HepG2 (cell line): ENCODE data around the gene SBSN. TPM values are rescaled to one million over a fixed set of nuclear protein-coding genes. Genes with fewer than 3 reads are reported as not detected.

Source experiments
- ATAC-seq: fragments of 200-7000 bp; cut with Tn5 transposase; 3 replicates; pipeline ENCODE4 v1.9.1; 2020; ENCODE audit warnings: mild to moderate bottlenecking, moderate library complexity
- BruUV-seq: library from RNA; stranded (reverse); fragments of 400-500 nt; replicated peaks from 2 replicates; lab custom pipeline; 2021; lab: Mats Ljungman, UMichigan
- CTCF ChIA-PET: fragments of 300-600 bp; formaldehyde crosslinking; extraction: SDS; loops from one replicate; lab custom pipeline; 2021; ENCODE audit warnings: low total read pairs, inconsistent platforms, low intra/inter-chr PET ratio; lab: Yijun Ruan, JAX
- POLR2A ChIA-PET: fragments of 350-600 bp; sonication (Branson Sonifier 250); formaldehyde crosslinking; loops from one replicate; lab custom pipeline; 2020; ENCODE audit warnings: antibody characterized with exemption, inconsistent platforms; lab: Yijun Ruan, JAX
- DNase-seq: peaks from one replicate; pipeline ENCODE4 v3.0.0-alpha.2; 2015; ENCODE audit warnings: low spot score
- FAIRE-seq: peaks from 3 replicates; lab custom pipeline; 2011; peaks lifted over from hg19 to GRCh38; lab: Jason Lieb, UNC
- H2AFZ ChIP-seq: one replicate; pipeline ENCODE4 v1.6.1; 2011; ENCODE audit warnings: low read length, inconsistent platforms
- H3K27ac ChIP-seq: fragments of 300-600 bp; 3 replicates; pipeline ENCODE4 v1.8.0; 2011; ENCODE audit warnings: mixed run types, mild to moderate bottlenecking, mixed read lengths, low read length, inconsistent platforms; ENCODE audit not compliant: insufficient read depth; ENCODE audit errors: extremely low read length
- H3K27me3 ChIP-seq, 2 experiments: fragments of 200-600 bp in 1 of 2; 2 replicates in 1 of 2; 3 replicates in 1 of 2; pipeline versions ENCODE4 v1.6.0 to v1.8.0; 2011; ENCODE audit warnings: low read length in 2 of 2, mild to moderate bottlenecking in 2 of 2, moderate library complexity in 2 of 2, inconsistent platforms in 1 of 2; ENCODE audit not compliant: insufficient read depth in 2 of 2, control insufficient read depth in 1 of 2
- H3K36me3 ChIP-seq, 2 experiments: fragments of 200-600 bp in 1 of 2; replicated peaks in 1 of 2; 2 replicates in 1 of 2; 3 replicates in 1 of 2; pipeline versions ENCODE4 v1.5.1 to v1.8.0; 2011; ENCODE audit warnings: low read length in 2 of 2, inconsistent platforms in 1 of 2; ENCODE audit not compliant: insufficient read depth in 2 of 2, control insufficient read depth in 1 of 2
- H3K4me1 ChIP-seq: 2 replicates; pipeline ENCODE4 v1.5.1; 2012; ENCODE audit warnings: low read length, inconsistent platforms; ENCODE audit not compliant: insufficient read depth
- H3K4me2 ChIP-seq: 2 replicates; pipeline ENCODE4 v1.6.0; 2011; ENCODE audit warnings: low read depth, low read length, inconsistent platforms
- H3K4me3 ChIP-seq, 3 experiments: fragments of 200-600 bp in 1 of 3; sonication (generic), shearing (Covaris generic) in 1 of 3; replicated peaks in 1 of 3; 2 replicates each; pipeline ENCODE4 v1.5.1; 2011 to 2016; ENCODE audit warnings: low read length in 3 of 3, inconsistent platforms in 2 of 3, low read depth in 2 of 3, mild to moderate bottlenecking in 2 of 3, control low read depth in 1 of 3, mixed read lengths in 1 of 3; ENCODE audit not compliant: insufficient read depth in 1 of 3
- H3K79me2 ChIP-seq: one replicate; pipeline ENCODE4 v1.6.1; 2011; ENCODE audit warnings: low read length, inconsistent platforms; ENCODE audit not compliant: insufficient read depth
- H3K9ac ChIP-seq: 2 replicates; pipeline ENCODE4 v1.6.0; 2011; ENCODE audit warnings: mild to moderate bottlenecking, low read depth, low read length, inconsistent platforms; ENCODE audit not compliant: insufficient read depth
- H3K9me3 ChIP-seq: 2 replicates; pipeline ENCODE4 v1.5.1; 2012; ENCODE audit warnings: mild to moderate bottlenecking, low read length
- H4K20me1 ChIP-seq: 2 replicates; pipeline ENCODE4 v1.6.0; 2011; ENCODE audit warnings: inconsistent platforms, mild to moderate bottlenecking, low read length, moderate library complexity; ENCODE audit not compliant: insufficient read depth
- FOXK2 ChIP-seq: fragments of 450-650 bp; IDR thresholded peaks from 2 replicates; pipeline ENCODE4 v1.6.1; 2016
- HCFC1 ChIP-seq: fragments of 150-350 bp; IDR thresholded peaks from 2 replicates; pipeline ENCODE4 v1.6.1; 2014; ENCODE audit warnings: low read depth, low read length
- MXI1 ChIP-seq: IDR thresholded peaks from 3 replicates; pipeline ENCODE4 v1.6.1; 2012; ENCODE audit warnings: low read depth, low read length, inconsistent platforms, borderline replicate concordance
- MYC ChIP-seq: sonication (generic); formaldehyde crosslinking; IDR thresholded peaks from 2 replicates; pipeline ENCODE4 v1.9.0; 2021; ENCODE audit warnings: missing genetic modification reagents, borderline replicate concordance
- NFE2L1 ChIP-seq: sonication (generic); formaldehyde crosslinking; IDR thresholded peaks from 2 replicates; pipeline ENCODE4 v1.4.0; 2020; ENCODE audit warnings: missing genetic modification reagents, mild to moderate bottlenecking, borderline replicate concordance
- REST ChIP-seq, 2 experiments: IDR thresholded peaks; 2 replicates each; pipeline ENCODE4 v1.6.1; 2011 to 2012; ENCODE audit warnings: low read length in 2 of 2, borderline replicate concordance in 1 of 2, low read depth in 1 of 2, mild to moderate bottlenecking in 1 of 2, moderate library complexity in 1 of 2
- TAF15 ChIP-seq: fragments of 200-400 bp; formaldehyde crosslinking; IDR thresholded peaks from one replicate; pipeline ENCODE4 v1.6.1; 2018; ENCODE audit warnings: mild to moderate bottlenecking, low read depth, low read length; ENCODE audit not compliant: poor library complexity, severe bottlenecking
- TERF1 ChIP-seq: sonication (generic); formaldehyde crosslinking; IDR thresholded peaks from 2 replicates; pipeline ENCODE4 v1.8.0; 2022; ENCODE audit warnings: mild to moderate bottlenecking, missing genetic modification reagents, moderate library complexity
- ZKSCAN5 ChIP-seq: sonication (generic); formaldehyde crosslinking; IDR thresholded peaks from 2 replicates; pipeline ENCODE4 v1.5.1; 2020; ENCODE audit warnings: mild to moderate bottlenecking, missing genetic modification reagents
- ZNF549 ChIP-seq: sonication (generic); formaldehyde crosslinking; IDR thresholded peaks from 2 replicates; pipeline ENCODE4 v1.5.0; 2020; ENCODE audit warnings: missing genetic modification reagents
- ZSCAN21 ChIP-seq: sonication (generic); formaldehyde crosslinking; IDR thresholded peaks from 2 replicates; pipeline ENCODE4 v1.8.0; 2022; ENCODE audit warnings: mild to moderate bottlenecking, missing genetic modification reagents, moderate library complexity, borderline replicate concordance
- WGBS: methylation state at CpG from one replicate; pipeline ENCODE4 v1.1.6; 2017; ENCODE audit warnings: low lambda C conversion rate; 5-methylcytosine and 5-hydroxymethylcytosine counted together
- in situ Hi-C: cut with HindIII; loops from 2 replicates; pipeline ENCODE4 v1.10.0; 2017; ENCODE audit warnings: low pct_unique_long_range_greater_than_20kb; ENCODE audit not compliant: extremely low pct_ligation_motif_present
- intact Hi-C: fragments of 100-400 bp; cut with micrococcal nuclease; formaldehyde crosslinking; loops from one replicate; pipeline ENCODE4 v1.10.0; 2022; ENCODE audit not compliant: unreplicated experiment
- polyA plus RNA-seq, 8 experiments: library from polyadenylated mRNA; depleted of rRNA in 3 of 8; stranded (reverse) in 7 of 8; unstranded in 1 of 8; fragments of >200 nt; fragmentation: Illumina TruSeq in 4 of 8; extraction: Trizol in 4 of 8; gene quantifications; 2 replicates each; pipeline versions ENCODE4 v1.2.1 to v1.2.3, GENCODE V29; 2011 to 2016; ENCODE audit warnings: low read depth in 4 of 8, missing spikeins in 1 of 8, mixed read lengths in 1 of 8; ENCODE audit not compliant: insufficient read depth in 1 of 8
- total RNA-seq, 5 experiments: library from RNA; depleted of rRNA; stranded (reverse); fragments of >200 nt; fragmentation: Illumina TruSeq; extraction: Trizol; gene quantifications; 2 replicates each; pipeline ENCODE4 v1.2.3, GENCODE V29; 2016; ENCODE audit warnings: low read depth in 1 of 5

SBSN gene
- total and polyA plus RNA-seq, 2 of the 13 experiments (the other 11 are each of a cell fraction or from before 2014, with no cell fraction given): not detected

GRCh38 chr19:35488677-35489076 lies 39.4 kb downstream of the SBSN start:
- BruUV-seq: no TSS peak
- in situ Hi-C loops: no loop called here
- H3K4me3 ChIP-seq: no peak overlapping the region
- no peaks in the 10 kb centered on the region for H3K36me3 ChIP-seq
- no peaks in the 10 kb centered on the region for H4K20me1 ChIP-seq
- no peak for TF ChIP-seq MYC (CRISPR knock-in tag)
- TF ChIP-seq ZSCAN21 (CRISPR knock-in tag): no peak
- TF ChIP-seq REST (IDR thresholded peaks at IDR 0.05; ENCODE audit: borderline replicate concordance in 1 of 2, low read depth in 1 of 2, low read length in 2 of 2): no peak
- no peak for TF ChIP-seq HCFC1
- no peak for TF ChIP-seq ZNF549 (CRISPR knock-in tag)
- TF ChIP-seq NFE2L1 (CRISPR knock-in tag): no peak
- TF ChIP-seq TERF1: no peak
- no peak for TF ChIP-seq MXI1
- no peak for TF ChIP-seq FOXK2
- no peak for TF ChIP-seq TAF15
- TF ChIP-seq ZKSCAN5 (CRISPR knock-in tag): no peak
- ChIA-PET POLR2A (no interaction called here), CTCF (no interaction called here)
- H3K4me2 ChIP-seq: no peak overlapping the region
- intact Hi-C loops: no loop called here
- WGBS: 88% methylated on average over 16 of the region's 16 CpGs
- FAIRE-seq (no peak), DNase-seq (no peak), ATAC-seq (no peak)
- no peaks in the 10 kb centered on the region for H3K79me2 ChIP-seq
- no peak overlapping the region for H3K27ac ChIP-seq
- H3K4me1 ChIP-seq: peaks cover 40% of the 10 kb centered on the region
- no peaks in the 10 kb centered on the region for H3K27me3 ChIP-seq
- H3K9ac ChIP-seq: no peak overlapping the region
- H2AFZ ChIP-seq: no peak overlapping the region
- no peaks in the 10 kb centered on the region for H3K9me3 ChIP-seq
